CD4-positive, CD25-positive, alpha-beta regulatory T cell (primary cell): ENCODE data around the gene INPP4B. TPM values are rescaled to one million over a fixed set of nuclear protein-coding genes. Genes with fewer than 3 reads are reported as not detected.

Source experiments
- ATAC-seq, 2 donors: fragments of 150-1000 bp; cut with Tn5 transposase; one replicate each; pipeline ENCODE4 v1.10.0; 2021; ENCODE audit warnings: low read depth in 2 of 2, moderate number of reproducible peaks in 2 of 2, moderate library complexity in 1 of 2
- DNase-seq, 3 donors: peaks; one replicate each; pipeline versions ENCODE4 v3.0.0 to v3.0.0-alpha.2; 2012 to 2022; ENCODE audit warnings: mixed read lengths in 1 of 3
- H3K27ac ChIP-seq: one replicate; pipeline ENCODE4 v1.7.0; 2013; ENCODE audit warnings: mild to moderate bottlenecking, low read length; ENCODE audit not compliant: insufficient read depth, poor library complexity, severe bottlenecking
- H3K27me3 ChIP-seq: one replicate; pipeline ENCODE4 v1.7.0; 2013; ENCODE audit warnings: low read length; ENCODE audit not compliant: control insufficient read depth, insufficient read depth
- H3K36me3 ChIP-seq: one replicate; pipeline ENCODE4 v1.7.0; 2013; ENCODE audit warnings: mild to moderate bottlenecking, low read length, moderate library complexity; ENCODE audit not compliant: control insufficient read depth, insufficient read depth
- H3K4me1 ChIP-seq: 2 replicates; pipeline ENCODE4 v1.7.0; 2013; ENCODE audit warnings: mild to moderate bottlenecking, low read length; ENCODE audit not compliant: insufficient read depth, control insufficient read depth, poor library complexity, severe bottlenecking
- H3K4me3 ChIP-seq: one replicate; pipeline ENCODE4 v1.7.0; 2013; ENCODE audit warnings: low read depth, mild to moderate bottlenecking, low read length, moderate library complexity
- H3K9me3 ChIP-seq, 2 experiments: 1 replicate in 1 of 2; 2 replicates in 1 of 2; pipeline ENCODE4 v1.7.0; 2013; ENCODE audit warnings: low read length in 2 of 2, mild to moderate bottlenecking in 1 of 2, moderate library complexity in 1 of 2; ENCODE audit not compliant: control insufficient read depth in 2 of 2
- H3K27ac Mint-ChIP-seq, 3 donors: one replicate each; pipeline ENCODE4 v1.8.0; 2020 to 2022; ENCODE audit warnings: mild to moderate bottlenecking in 3 of 3, mixed read lengths in 3 of 3, moderate library complexity in 2 of 3
- H3K27me3 Mint-ChIP-seq: one replicate; pipeline ENCODE4 v1.8.0; 2022; ENCODE audit warnings: mild to moderate bottlenecking, mixed read lengths
- H3K36me3 Mint-ChIP-seq: one replicate; pipeline ENCODE4 v1.8.0; 2020; ENCODE audit warnings: mixed read lengths
- H3K4me1 Mint-ChIP-seq, 4 donors: one replicate each; pipeline ENCODE4 v1.8.0; 2020 to 2022; ENCODE audit warnings: mixed read lengths in 4 of 4, mild to moderate bottlenecking in 1 of 4
- H3K4me3 Mint-ChIP-seq, 4 donors: one replicate each; pipeline ENCODE4 v1.8.0; 2020 to 2022; ENCODE audit warnings: mild to moderate bottlenecking in 4 of 4, mixed read lengths in 4 of 4, moderate library complexity in 3 of 4
- H3K9me3 Mint-ChIP-seq, 7 donors: one replicate each; pipeline ENCODE4 v1.8.0; 2020 to 2022; ENCODE audit warnings: mixed read lengths in 7 of 7, mild to moderate bottlenecking in 3 of 7, moderate library complexity in 2 of 7
- polyA plus RNA-seq, 4 donors: library from polyadenylated mRNA; unstranded; fragments of 300-500 nt; fragmentation: Illumina TruSeq; gene quantifications; one replicate each; pipeline ENCODE4 v1.2.3, GENCODE V29; 2021
- total RNA-seq: library from RNA; stranded (reverse); gene quantifications from one replicate; pipeline ENCODE4 v1.2.3, GENCODE V29; 2022

INPP4B gene
- total and polyA plus RNA-seq, 5 donors from 2014 or later, result 37.6 to 89.4 (median 44.6) TPM

DNA sequence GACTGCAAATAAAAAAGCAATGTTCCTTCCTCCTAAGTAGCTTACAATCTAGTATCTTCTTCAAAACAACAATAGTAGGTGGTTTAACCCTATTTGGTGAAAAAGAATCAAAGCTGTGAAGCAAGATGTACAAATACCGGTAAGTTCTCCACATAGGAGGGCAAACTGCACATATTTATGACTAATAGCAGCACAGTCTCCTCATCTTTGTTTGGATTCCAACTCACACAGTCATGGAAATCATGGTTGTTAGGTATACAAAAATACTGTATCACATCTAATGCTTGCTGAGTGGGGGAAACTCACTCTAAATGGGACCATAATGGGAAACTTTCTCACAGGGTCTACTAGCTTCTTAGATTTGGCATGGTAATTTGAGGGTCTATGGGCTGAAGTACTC is 597.2 kb downstream of the INPP4B start:
- H3K4me3 ChIP-seq, result no peak overlapping the region
- no peaks in the 10 kb centered on the region for H3K27me3 ChIP-seq
- peaks cover 11 to 31% (median 16%) of the 10 kb centered on the region in 4 donors for H3K4me1 Mint-ChIP-seq
- DNase-seq (no peak), ATAC-seq (no peak)
- H3K9me3 Mint-ChIP-seq, result peaks cover 0 to 5% (median 0%) of the 10 kb centered on the region in 7 donors
- H3K27ac Mint-ChIP-seq, result no peak overlapping the region
- peaks cover 11% of the 10 kb centered on the region for H3K36me3 ChIP-seq
- no peaks in the 10 kb centered on the region for H3K4me1 ChIP-seq
- H3K27ac ChIP-seq, result no peak overlapping the region
- peaks cover 48% of the 10 kb centered on the region for H3K36me3 Mint-ChIP-seq
- no peaks in the 10 kb centered on the region for H3K9me3 ChIP-seq
- no peak overlapping the region for H3K4me3 Mint-ChIP-seq
- no peaks in the 10 kb centered on the region for H3K27me3 Mint-ChIP-seq

DNA sequence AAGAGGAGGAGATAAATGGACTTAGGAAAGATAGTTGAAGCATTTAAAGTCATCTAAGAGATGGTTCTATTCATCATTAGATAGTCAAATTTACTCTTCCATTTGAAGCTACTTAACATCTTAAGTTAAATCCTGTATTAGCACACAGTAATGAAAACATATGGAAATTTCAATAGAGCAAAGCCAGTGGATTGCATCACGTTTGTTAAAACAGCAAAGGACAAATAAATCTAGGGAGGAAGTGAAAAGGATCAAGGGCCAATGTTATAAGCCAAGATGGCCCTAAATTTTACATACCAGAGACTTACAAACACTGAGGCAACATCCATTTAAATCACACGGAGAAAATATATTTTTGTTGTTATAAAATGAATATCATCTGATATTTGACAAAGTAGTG is 602.8 kb downstream of the INPP4B start:
- Histone ChIP-seq H3K36me3 (peaks cover 2% of the 10 kb centered on the region), H3K9me3 (no peaks in the 10 kb centered on the region), H3K4me3 (no peak overlapping the region), H3K27me3 (no peaks in the 10 kb centered on the region), H3K4me1 (no peaks in the 10 kb centered on the region), H3K27ac (no peak overlapping the region)
- Mint-ChIP-seq H3K9me3 (peaks cover 0 to 5% (median 0%) of the 10 kb centered on the region in 7 donors), H3K27ac (no peak overlapping the region), H3K36me3 (peaks cover 39% of the 10 kb centered on the region), H3K4me3 (no peak overlapping the region), H3K27me3 (no peaks in the 10 kb centered on the region), H3K4me1 (peaks cover 15 to 53% (median 35%) of the 10 kb centered on the region in 4 donors)
- ATAC-seq, result no peak
- DNase-seq, result no peak

DNA sequence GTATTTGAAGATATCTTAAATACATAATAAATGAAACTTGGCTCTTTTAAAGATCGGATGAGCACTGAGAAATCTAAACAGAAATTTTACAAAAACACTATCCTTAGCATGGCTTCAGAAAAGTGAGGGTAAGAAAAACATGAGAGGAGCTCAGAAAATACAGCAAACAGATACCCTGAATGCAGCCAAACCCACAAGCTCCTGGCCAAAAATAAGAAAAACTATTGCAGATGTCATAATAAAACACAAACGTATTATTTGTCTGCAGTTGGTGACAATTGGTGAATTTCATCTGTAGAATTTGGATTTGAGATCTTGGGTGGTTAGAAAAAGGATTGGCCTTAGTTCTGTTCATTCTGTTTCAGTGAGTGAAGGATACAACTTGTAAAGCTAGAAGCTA is 603.9 kb downstream of the INPP4B start:
- H3K27me3 Mint-ChIP-seq, result no peaks in the 10 kb centered on the region
- Histone ChIP-seq H3K9me3 (no peaks in the 10 kb centered on the region), H3K27me3 (no peaks in the 10 kb centered on the region), H3K27ac (peak overlapping the region; percentile 3), H3K4me1 (no peaks in the 10 kb centered on the region), H3K36me3 (peaks cover 5% of the 10 kb centered on the region), H3K4me3 (no peak overlapping the region)
- DNase-seq (no peak), ATAC-seq (no peak)
- H3K4me3 Mint-ChIP-seq, result no peak overlapping the region
- H3K27ac Mint-ChIP-seq, result peak overlapping the region in 1 of 3 donors; percentile 15
- H3K36me3 Mint-ChIP-seq, result peaks cover 29% of the 10 kb centered on the region
- peaks cover 16 to 46% (median 35%) of the 10 kb centered on the region in 4 donors for H3K4me1 Mint-ChIP-seq
- H3K9me3 Mint-ChIP-seq, result peaks cover 0 to 5% (median 0%) of the 10 kb centered on the region in 7 donors

DNA sequence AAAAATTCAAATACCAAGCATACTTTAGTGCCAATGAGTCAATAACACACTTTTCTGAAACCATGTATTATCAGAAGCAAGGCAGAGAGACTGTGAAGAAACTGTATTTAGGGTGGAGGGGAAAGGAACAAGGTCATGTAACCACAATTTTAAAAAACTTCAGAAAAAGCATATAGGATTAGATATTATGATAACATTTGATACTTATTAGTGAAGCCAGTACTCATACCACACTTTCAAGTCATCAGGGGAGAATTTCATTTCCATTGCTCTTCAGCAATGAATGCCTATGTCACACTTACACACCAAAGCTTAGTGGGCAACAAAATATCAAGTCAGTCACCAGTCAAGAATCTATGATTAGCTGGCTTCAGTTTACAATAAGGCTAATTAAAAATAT is 607.5 kb downstream of the INPP4B start:
- no peaks in the 10 kb centered on the region for H3K27me3 ChIP-seq
- Mint-ChIP-seq H3K9me3 (peaks cover 0 to 2% (median 0%) of the 10 kb centered on the region in 7 donors), H3K36me3 (peaks cover 25% of the 10 kb centered on the region), H3K4me1 (peaks cover 22 to 48% (median 42%) of the 10 kb centered on the region in 4 donors), H3K27me3 (no peaks in the 10 kb centered on the region), H3K27ac (no peak overlapping the region), H3K4me3 (no peak overlapping the region)
- peaks cover 18% of the 10 kb centered on the region for H3K36me3 ChIP-seq
- no peak overlapping the region for H3K27ac ChIP-seq
- ATAC-seq, result no peak
- H3K4me3 ChIP-seq, result no peak overlapping the region
- no peaks in the 10 kb centered on the region for H3K4me1 ChIP-seq
- no peak for DNase-seq
- H3K9me3 ChIP-seq, result no peaks in the 10 kb centered on the region

DNA sequence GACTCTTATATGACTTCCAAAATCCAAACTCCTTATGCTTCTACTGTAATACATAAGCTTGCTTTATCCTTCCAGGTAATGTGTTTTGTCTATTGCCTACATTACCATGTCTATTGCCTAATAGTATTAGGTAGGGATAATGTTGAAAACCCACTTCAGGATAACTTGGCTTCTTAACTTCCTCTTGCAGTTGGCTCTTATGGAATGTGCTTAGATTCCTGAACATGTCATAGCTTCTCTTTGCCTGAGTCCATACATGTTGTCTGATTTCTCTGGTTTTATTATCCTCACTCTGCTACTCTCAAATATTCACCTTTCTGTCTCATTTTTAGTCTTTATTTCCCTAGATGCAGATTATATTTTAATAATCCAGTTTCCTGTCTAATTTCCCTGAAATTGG is 609.8 kb downstream of the INPP4B start:
- Histone ChIP-seq H3K4me1 (no peaks in the 10 kb centered on the region), H3K27ac (no peak overlapping the region), H3K36me3 (peaks cover 26% of the 10 kb centered on the region), H3K9me3 (no peaks in the 10 kb centered on the region), H3K27me3 (no peaks in the 10 kb centered on the region), H3K4me3 (no peak overlapping the region)
- Mint-ChIP-seq H3K4me3 (no peak overlapping the region), H3K9me3 (no peaks in the 10 kb centered on the region), H3K4me1 (peaks cover 22 to 44% (median 34%) of the 10 kb centered on the region in 4 donors), H3K36me3 (peaks cover 28% of the 10 kb centered on the region), H3K27ac (peak overlapping the region in 1 of 3 donors; percentile 71), H3K27me3 (no peaks in the 10 kb centered on the region)
- DNase-seq, result no peak
- ATAC-seq, result no peak

DNA sequence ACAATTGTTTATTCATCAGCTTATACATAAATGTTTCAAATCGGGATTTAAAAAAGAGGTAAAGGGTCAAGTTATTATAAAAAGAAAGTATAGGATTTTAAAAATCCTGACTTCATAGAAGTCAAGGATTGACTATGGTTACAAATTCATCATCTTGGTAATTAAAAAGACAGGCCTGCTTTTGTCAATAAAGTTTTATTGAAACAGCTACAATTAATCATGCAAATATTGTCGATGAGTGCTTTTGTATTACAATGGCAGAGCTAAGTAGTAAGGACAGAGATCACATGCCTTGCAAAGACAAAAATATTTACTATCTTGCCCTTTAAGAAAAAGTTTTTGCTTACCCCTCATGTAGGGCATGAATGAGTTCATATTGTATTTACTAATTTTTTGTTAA is 614.3 kb downstream of the INPP4B start:
- no peaks in the 10 kb centered on the region for H3K27me3 Mint-ChIP-seq
- peaks cover 15 to 40% (median 20%) of the 10 kb centered on the region in 4 donors for H3K4me1 Mint-ChIP-seq

DNA sequence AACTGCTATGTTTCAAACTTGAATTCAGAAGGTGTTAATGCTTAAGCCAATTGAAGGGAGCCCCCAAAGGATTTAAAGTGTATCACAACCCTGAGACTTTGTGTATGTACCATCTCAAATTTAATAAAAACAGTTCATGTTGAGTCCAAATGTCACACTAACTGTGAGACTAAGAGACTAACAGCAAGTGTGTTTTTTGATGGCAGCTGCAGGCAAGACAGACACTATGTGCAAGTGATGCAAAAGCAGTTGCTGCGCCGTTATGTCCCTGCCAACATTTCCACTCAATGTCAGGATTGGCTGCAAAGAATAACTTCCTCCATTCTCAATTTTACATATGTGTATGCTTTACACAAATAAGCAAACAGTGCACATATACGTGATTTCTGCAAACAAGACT is 615.1 kb downstream of the INPP4B start:
- H3K4me3 Mint-ChIP-seq, result no peak overlapping the region
- H3K4me1 Mint-ChIP-seq, result peaks cover 15 to 39% (median 22%) of the 10 kb centered on the region in 4 donors
- no peaks in the 10 kb centered on the region for H3K9me3 Mint-ChIP-seq
- Histone ChIP-seq H3K4me1 (no peaks in the 10 kb centered on the region), H3K27me3 (no peaks in the 10 kb centered on the region), H3K36me3 (peaks cover 20% of the 10 kb centered on the region), H3K9me3 (no peaks in the 10 kb centered on the region), H3K27ac (no peak overlapping the region), H3K4me3 (no peak overlapping the region)
- no peak overlapping the region for H3K27ac Mint-ChIP-seq
- peaks cover 41% of the 10 kb centered on the region for H3K36me3 Mint-ChIP-seq
- no peak for ATAC-seq
- H3K27me3 Mint-ChIP-seq, result no peaks in the 10 kb centered on the region
- DNase-seq, result no peak

More for the DNA sequence above, 614.3 kb downstream of the INPP4B start:
- ATAC-seq (no peak), DNase-seq (no peak)
- no peak overlapping the region for H3K27ac ChIP-seq
- peaks cover 38% of the 10 kb centered on the region for H3K36me3 Mint-ChIP-seq
- H3K4me1 ChIP-seq, result no peaks in the 10 kb centered on the region
- no peaks in the 10 kb centered on the region for H3K9me3 Mint-ChIP-seq
- H3K9me3 ChIP-seq, result no peaks in the 10 kb centered on the region
- H3K27ac Mint-ChIP-seq, result no peak overlapping the region
- no peak overlapping the region for H3K4me3 ChIP-seq
- no peaks in the 10 kb centered on the region for H3K27me3 ChIP-seq
- no peak overlapping the region for H3K4me3 Mint-ChIP-seq
- peaks cover 23% of the 10 kb centered on the region for H3K36me3 ChIP-seq

DNA sequence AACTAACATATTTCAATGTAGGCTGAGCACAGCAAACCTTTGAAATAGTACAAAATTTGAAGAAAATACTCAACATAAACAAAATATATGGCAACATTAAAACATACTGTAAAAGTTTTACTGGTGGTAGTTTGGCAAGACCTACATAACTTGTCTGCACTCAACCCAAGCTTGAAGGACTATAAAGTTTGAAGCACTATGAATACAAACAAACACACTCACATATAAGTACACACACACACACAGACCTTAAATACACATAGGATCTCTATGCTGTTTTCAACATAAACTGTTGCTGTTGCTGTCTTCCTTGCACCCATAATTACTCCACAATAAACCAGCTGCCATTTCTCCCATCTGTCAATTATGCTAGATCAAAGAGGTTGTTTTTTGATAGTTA is 620.1 kb downstream of the INPP4B start:
- DNase-seq, result no peak
- Histone ChIP-seq H3K9me3 (no peaks in the 10 kb centered on the region), H3K27me3 (no peaks in the 10 kb centered on the region), H3K4me3 (no peak overlapping the region), H3K27ac (no peak overlapping the region), H3K4me1 (no peaks in the 10 kb centered on the region), H3K36me3 (peaks cover 9% of the 10 kb centered on the region)
- H3K4me3 Mint-ChIP-seq, result no peak overlapping the region
- peaks cover 36% of the 10 kb centered on the region for H3K36me3 Mint-ChIP-seq
- ATAC-seq, result no peak
- peaks cover 11 to 39% (median 23%) of the 10 kb centered on the region in 4 donors for H3K4me1 Mint-ChIP-seq
- no peak overlapping the region for H3K27ac Mint-ChIP-seq
- H3K9me3 Mint-ChIP-seq, result no peaks in the 10 kb centered on the region
- H3K27me3 Mint-ChIP-seq, result no peaks in the 10 kb centered on the region
